ENCODE results near the gene NCF2.

GRCh38 chr1:183548116-183548515 is 42.1 kb downstream of the NCF2 start:
- TF ChIP-seq CTCF (IDR thresholded peaks at IDR 0.05) (no peak), TCF7L2 (IDR thresholded peaks at IDR 0.05; ENCODE audit: low read depth, low read length) (no peak)

Data from Panc1 (cell line).